NCI-H510A (cell line): ENCODE results near the gene CELSR1.
A peak's percentile ranks its signal among the peaks of the same experiment; 100 is the strongest.

Experiments used
- DNase-seq: peaks from one replicate; lab custom pipeline; 2025; lab: John Stamatoyannopoulos, UW

Gene CELSR1

GRCh38 chr22:46348099-46348695 is 189.2 kb downstream of the CELSR1 start:
- no peak for DNase-seq

DNA sequence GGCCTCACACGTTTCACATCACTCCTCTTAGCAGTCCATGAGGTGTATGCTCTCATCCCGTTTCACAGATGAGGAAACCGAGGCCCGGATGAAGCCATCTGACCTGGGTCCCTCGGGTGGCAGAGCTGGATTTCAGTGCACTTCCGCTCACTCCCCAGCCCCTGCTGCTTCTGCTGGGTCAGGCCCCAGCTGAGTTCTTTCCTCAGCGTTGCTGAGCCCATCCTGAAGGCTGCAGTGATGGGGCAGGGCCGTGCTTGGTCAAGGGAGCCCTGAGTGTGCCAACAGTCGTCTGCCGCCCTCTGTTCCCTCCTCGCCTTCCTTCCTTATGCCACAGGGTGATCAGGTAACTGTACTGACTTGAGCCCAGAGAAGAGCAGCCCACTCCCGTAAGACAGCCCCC is 189.8 kb downstream of the CELSR1 start:
- DNase-seq: no peak

DNA sequence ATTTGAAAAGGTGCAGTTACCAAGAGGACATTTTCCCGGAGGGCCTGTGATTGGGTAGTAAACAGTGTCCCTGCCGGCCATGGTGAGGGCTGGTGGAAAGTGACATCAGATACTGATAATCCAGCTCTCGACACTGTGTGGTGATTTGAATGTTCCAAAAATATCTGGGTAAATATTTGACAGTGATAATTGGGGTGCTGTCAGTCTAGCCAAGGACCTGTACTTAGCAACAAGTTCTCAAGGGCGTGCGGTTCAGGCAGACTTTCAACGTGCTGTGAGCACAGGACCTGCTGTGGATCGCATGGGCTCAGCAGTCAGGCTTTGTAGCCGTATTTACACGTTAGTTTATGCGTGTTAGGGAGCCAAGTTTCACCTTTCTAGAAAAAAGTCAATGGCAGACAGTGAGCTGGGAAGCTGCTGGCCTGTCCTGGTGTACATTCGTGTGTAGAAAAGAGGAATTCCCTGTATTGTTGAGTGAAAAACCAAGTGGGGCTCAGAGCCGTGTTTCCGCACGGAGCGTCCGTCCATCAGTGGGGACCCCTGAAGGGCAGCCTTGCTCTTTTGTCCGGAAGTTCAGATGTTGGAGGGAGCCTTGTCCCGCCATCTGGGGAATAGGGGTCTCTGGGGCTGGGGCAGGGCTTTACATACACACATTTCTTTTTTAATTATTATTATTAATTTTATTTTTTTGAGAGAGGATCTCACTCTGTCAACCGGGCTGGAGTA is 190.6 kb downstream of the CELSR1 start:
- no peak for DNase-seq

- no peak for DNase-seq
These were observed 196.7 kb downstream of the CELSR1 start for GRCh38 chr22:46340676-46341075.

- no peak for DNase-seq
These were observed 197.5 kb downstream of the CELSR1 start for GRCh38 chr22:46339956-46340355.

GRCh38 chr22:46338636-46339035 is 198.8 kb downstream of the CELSR1 start:
- DNase-seq: no peak

DNA sequence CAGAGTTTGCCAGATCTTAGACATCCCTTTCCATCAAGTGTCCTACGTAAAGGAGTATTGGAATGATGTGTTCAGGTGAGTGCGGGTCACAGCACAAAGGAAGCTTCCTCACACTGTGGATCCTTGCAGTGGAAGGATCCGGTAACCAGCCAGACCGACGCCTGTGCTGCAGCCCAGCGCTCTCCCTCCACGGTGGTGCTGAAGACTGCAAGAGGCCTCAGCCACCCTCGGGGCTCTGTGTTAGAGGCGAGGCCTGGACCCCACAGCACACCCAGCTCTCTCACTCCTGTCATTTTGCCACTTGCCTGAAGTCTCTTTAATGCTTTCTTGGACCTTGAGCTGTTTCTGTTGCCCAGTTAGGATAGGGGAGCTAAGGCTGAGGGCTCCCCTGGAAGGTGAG is 199.6 kb downstream of the CELSR1 start:
- no peak for DNase-seq

- no peak for DNase-seq
These were observed 201.0 kb downstream of the CELSR1 start for GRCh38 chr22:46336119-46337078.

GRCh38 chr22:46335201-46336118 is 202.0 kb downstream of the CELSR1 start, which contains the start of gene TRMU:
Gene TRMU (plus strand): TSS chr22:46335714. CDS start chr22:46335765, 51 bp downstream.
- DNase-seq: peak; percentile 47

GRCh38 chr22:46331496-46331895 is 205.9 kb downstream of the CELSR1 start:
- no peak for DNase-seq

- no peak for DNase-seq
These were observed 207.0 kb downstream of the CELSR1 start for GRCh38 chr22:46330426-46330825.

DNA sequence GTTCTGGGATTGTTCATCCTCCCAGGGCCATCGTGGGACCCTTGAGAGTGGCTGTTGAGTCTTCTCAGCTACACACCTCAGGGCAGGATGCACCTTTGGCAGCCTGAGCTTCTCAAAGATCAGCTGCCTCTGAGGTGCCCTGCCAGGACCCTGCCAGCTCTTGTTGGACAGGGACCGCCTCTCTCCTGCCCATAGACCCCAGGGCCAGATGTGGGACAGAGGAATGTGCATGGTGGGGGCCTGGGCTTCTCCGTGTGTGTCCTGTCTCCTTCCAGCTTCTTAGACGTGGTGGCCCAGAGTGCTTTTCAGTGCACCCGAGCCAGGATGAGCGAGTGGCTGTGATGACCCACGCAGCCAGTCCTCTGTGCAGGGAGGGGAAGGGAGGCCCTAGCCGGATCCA is 207.8 kb downstream of the CELSR1 start:
- no peak for DNase-seq

DNA sequence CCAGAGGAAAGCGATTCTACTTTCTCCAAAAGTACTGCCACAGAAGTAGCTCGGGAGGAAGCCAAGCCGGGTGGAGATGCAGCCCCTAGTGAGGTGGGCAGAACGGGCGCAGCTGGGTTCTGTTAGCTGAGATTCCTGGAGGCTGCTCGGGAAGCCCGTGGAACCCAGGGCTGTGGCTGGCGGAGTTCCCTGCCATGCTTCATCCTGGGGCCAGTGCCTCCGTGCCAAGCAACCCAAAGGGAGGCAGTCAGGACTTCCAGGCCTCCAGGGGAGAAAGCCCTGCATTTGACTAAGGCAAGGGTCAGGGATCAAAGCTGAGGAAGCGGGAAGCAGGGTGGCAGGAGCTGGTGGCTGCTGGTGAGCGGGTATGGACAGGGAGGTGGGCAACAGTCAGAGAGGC is 208.6 kb downstream of the CELSR1 start:
- no peak for DNase-seq

DNA sequence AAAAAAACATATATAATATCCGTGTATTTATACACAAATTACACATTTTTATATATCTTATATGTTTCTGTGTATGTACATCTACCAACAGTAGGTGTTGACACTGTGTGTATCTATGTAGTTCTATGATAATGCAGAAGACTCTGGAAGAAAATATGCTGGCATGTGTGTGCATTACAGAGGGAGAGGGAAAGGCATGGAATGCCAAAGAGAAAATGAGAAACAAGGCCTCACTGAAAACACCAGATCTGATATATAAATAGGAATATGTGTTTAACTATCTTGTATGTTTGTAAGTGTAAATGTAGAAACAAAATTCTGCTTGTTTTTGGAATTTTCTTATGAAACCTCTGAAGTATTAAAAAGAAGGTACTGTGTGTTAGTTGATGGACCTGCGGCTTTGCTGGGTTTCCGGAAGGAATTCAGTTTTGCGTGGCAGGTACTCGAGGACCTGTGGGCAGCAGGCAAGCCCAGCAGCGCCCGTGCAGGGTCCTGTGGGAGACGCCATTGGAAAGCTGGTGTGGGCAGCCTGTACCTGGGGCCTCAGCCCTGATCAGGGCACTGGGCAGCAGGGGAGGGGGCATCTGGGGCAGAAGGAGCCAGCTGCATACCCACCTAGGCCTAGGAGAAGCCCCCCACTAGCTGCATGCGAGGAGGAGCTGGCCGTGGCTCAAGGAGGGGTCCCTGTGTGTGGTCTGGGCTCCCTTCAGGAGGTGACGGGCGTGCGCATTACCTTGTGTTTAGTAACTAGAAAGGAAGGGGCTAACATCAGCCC is 209.5 kb downstream of the CELSR1 start:
- no peak for DNase-seq

DNA sequence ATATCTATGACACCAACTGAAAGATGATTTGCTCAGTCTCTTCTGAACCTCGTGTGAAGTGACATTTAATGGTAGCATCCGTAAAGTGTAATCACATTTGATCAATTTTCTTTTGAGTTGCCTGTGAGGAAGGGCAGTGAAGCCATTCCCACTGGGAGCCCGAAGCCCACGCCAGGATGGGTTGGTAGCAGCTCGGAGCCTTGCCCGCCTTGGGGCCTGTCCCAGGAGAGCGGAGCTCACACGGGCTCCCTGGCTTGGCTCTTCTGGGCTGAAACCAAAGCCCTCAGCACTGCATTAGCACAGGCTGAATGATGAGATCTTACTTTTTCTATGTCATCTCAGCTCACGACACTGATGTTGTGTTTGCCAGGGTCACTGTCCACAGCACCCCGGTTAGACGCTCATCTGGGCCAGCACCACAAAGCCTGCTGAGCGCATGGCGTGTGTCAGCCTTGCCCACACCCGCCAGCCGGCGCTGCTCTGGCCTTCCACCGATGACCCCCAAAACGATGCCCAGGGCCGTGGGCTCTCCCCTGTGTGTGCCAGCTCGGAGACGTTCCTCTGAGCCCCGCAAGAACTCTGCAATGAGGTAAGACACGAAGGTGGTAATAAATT is 211.2 kb downstream of the CELSR1 start:
- DNase-seq: no peak

DNA sequence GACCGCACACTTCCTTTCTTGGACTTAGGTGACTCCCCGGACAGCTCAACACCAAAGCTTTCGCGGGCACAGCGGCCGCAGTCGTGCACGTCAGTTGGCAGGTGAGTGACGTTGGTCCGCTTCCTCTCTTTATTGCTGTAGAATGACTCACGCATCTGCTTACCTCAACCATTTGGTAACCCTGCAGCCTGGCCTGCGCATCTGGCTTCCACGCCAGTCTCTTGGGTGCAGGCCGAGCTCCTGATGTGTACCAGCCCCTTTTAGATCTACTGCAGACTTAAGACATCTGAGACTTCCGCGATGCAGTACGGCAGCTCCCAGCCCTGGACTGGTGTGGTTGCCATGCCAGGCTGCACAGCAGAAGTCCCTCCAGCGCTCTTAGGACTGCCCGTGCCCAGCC is 214.3 kb downstream of the CELSR1 start:
- no peak for DNase-seq

DNA sequence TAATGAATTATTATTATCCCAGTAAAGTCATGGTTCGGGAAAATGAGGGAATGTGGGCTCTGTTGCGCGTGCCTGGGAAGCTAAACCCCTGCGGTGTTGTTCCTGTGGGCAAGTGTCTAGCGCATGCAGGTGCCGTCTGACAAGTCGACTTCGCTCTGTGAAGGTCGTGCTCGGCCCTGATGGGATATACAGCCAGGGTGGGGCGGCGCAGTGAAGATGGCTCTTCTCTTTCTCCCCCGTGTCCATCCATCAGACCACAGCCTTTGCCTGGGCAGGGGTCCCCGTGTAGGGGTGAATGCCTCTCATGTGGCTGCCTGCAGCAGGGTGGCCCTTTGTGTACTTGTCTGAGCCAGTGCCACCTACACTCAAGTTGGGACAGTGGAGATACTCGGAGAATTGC is 214.7 kb downstream of the CELSR1 start:
- no peak for DNase-seq

- DNase-seq: no peak
These were observed 216.6 kb downstream of the CELSR1 start for GRCh38 chr22:46320716-46321386.

DNA sequence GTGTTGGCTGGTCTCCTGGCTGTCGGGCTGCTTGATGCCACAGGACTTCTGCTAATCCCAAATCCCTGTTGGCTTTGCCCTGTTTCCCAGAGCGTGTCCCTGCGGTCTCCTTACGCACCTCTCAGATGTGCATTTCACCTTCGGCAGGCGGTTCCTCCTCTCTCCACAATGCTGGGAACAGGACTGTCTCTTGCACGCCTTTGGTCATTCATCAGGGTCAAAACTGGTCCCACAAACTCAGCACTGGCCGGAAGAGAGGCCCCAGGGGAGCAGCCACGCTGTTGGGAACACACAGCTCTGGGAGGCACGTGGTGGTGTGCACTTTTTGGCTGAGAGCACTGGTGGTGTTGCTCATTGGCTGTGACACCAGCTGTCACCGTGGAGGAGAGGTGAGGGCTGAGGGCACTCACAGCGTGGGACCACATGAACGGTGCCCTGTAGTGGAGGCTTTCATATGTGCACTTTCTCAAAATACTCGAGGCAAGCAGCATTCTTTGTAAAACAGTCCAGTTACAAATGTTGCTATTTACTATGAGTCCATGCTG is 217.2 kb downstream of the CELSR1 start:
- DNase-seq: no peak
